Lower leg skin (tissue), 3 donors: ENCODE results near the gene PTPRU.

Experiments
- POLR2A ChIP-seq, 2 donors: fragments of 450-650 bp; IDR thresholded peaks; one replicate each; pipeline ENCODE4 v1.6.1; 2016 to 2017; ENCODE audit warnings: antibody characterized with exemption in 2 of 2, mild to moderate bottlenecking in 1 of 2, moderate library complexity in 1 of 2
- TF ChIP-seq, protein P1 (sequence below), 3 donors: fragments of 450-650 bp; IDR thresholded peaks; one replicate each; pipeline ENCODE4 v1.5.1; 2016; ENCODE audit warnings: antibody characterized with exemption in 3 of 3, mild to moderate bottlenecking in 3 of 3, moderate library complexity in 2 of 3

- TF ChIP-seq, protein P1, sequence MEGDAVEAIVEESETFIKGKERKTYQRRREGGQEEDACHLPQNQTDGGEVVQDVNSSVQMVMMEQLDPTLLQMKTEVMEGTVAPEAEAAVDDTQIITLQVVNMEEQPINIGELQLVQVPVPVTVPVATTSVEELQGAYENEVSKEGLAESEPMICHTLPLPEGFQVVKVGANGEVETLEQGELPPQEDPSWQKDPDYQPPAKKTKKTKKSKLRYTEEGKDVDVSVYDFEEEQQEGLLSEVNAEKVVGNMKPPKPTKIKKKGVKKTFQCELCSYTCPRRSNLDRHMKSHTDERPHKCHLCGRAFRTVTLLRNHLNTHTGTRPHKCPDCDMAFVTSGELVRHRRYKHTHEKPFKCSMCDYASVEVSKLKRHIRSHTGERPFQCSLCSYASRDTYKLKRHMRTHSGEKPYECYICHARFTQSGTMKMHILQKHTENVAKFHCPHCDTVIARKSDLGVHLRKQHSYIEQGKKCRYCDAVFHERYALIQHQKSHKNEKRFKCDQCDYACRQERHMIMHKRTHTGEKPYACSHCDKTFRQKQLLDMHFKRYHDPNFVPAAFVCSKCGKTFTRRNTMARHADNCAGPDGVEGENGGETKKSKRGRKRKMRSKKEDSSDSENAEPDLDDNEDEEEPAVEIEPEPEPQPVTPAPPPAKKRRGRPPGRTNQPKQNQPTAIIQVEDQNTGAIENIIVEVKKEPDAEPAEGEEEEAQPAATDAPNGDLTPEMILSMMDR (IDR thresholded peaks at IDR 0.05) = no peak
- no peak for TF ChIP-seq POLR2A (IDR thresholded peaks at IDR 0.05)
Measured at GRCh38 chr1:29245261-29245660, 8.9 kb downstream of the PTPRU start.
